ENCODE measurements around the gene MEGF10. TPM values are rescaled to one million over a fixed set of nuclear protein-coding genes. Genes with fewer than 3 reads are reported as not detected.

MEGF10 gene
- total RNA-seq, 2 donors from 2014 or later = not detected

GRCh38 chr5:127435821-127436220, 145.2 kb downstream of the MEGF10 start:
- H3K4me1 Mint-ChIP-seq = no peaks in the 10 kb centered on the region
- DNase-seq = no peak
- H3K27me3 Mint-ChIP-seq = peaks cover 36% of the 10 kb centered on the region
- H3K27ac Mint-ChIP-seq = no peak overlapping the region
- ATAC-seq = no peak
- H3K9me3 ChIP-seq (ENCODE audit: control insufficient read depth, low read length, poor library complexity, severe bottlenecking) = no peaks in the 10 kb centered on the region
- no peaks in the 10 kb centered on the region for H3K36me3 Mint-ChIP-seq (ENCODE audit: low read depth)
- H3K4me3 Mint-ChIP-seq = no peak overlapping the region

DNA sequence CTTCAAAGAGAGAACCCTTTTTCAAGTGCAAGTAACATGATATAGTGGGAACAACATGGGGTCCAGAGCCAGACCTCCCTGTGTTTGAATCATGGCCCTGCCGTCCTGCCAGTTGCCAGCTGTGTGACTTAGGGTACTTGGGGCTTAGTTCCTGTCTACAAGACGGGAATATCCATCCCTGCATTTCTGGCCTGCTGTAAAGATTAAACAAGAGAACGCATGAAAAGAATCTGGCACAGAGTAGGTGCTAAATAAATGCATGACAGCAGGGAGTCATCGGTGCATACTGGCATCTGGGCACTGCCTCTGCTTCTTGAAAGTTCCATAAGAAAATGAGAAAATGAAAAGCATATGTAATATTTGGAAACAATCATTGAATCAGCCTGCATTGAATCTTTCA, 149.0 kb downstream of the MEGF10 start:
- Mint-ChIP-seq H3K4me1 (no peaks in the 10 kb centered on the region), H3K36me3 (ENCODE audit: low read depth) (no peaks in the 10 kb centered on the region), H3K4me3 (no peak overlapping the region), H3K27ac (no peak overlapping the region), H3K27me3 (peaks cover 56% of the 10 kb centered on the region)
- H3K9me3 ChIP-seq (ENCODE audit: control insufficient read depth, low read length, poor library complexity, severe bottlenecking) = no peaks in the 10 kb centered on the region
- ATAC-seq = no peak
- DNase-seq = no peak

- H3K36me3 Mint-ChIP-seq (ENCODE audit: low read depth) = no peaks in the 10 kb centered on the region
- no peak overlapping the region for H3K27ac Mint-ChIP-seq
- H3K27me3 Mint-ChIP-seq = peaks cover 60% of the 10 kb centered on the region
- no peak for ATAC-seq
- no peak for DNase-seq
- no peaks in the 10 kb centered on the region for H3K4me1 Mint-ChIP-seq
- H3K4me3 Mint-ChIP-seq = no peak overlapping the region
- H3K9me3 ChIP-seq (ENCODE audit: control insufficient read depth, low read length, poor library complexity, severe bottlenecking) = no peaks in the 10 kb centered on the region
Measured at GRCh38 chr5:127440831-127441230, 150.2 kb downstream of the MEGF10 start.

DNA sequence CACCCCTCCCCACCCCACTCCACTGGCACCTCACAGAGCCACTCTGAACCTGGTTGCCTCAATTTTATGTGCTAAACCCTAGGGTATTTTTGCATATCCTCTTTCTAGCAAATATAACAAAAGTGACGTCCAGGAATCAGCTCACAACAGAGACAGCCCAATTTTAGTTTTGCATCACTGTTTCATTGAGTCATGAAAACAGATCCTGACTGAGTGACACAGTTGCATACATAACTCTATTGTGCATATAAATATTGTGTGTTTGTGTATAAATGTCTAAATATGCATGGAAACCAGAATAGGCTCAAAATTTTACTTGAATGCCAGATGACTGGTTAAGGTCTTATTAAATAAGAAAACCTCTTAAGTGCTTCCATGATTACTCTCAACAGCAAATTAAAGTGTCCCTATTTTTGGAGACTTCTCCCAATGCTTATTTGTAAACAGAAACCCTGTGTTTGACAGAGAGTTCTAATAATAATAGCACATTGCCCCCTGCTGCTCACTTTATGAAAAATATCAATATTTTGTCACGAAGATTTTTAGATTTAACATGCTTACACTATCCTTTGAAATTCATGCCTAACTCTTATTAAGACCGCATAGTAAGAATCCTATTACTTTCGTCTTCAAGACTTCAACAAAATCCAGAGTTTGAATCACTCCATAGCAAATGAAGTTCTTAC, 151.3 kb downstream of the MEGF10 start:
- H3K27ac Mint-ChIP-seq = no peak overlapping the region
- DNase-seq (no peak), ATAC-seq (no peak)
- H3K27me3 Mint-ChIP-seq = peaks cover 62% of the 10 kb centered on the region
- no peaks in the 10 kb centered on the region for H3K9me3 ChIP-seq (ENCODE audit: control insufficient read depth, low read length, poor library complexity, severe bottlenecking)
- no peak overlapping the region for H3K4me3 Mint-ChIP-seq
- H3K36me3 Mint-ChIP-seq (ENCODE audit: low read depth) = no peaks in the 10 kb centered on the region
- H3K4me1 Mint-ChIP-seq = peaks cover 2% of the 10 kb centered on the region

DNA sequence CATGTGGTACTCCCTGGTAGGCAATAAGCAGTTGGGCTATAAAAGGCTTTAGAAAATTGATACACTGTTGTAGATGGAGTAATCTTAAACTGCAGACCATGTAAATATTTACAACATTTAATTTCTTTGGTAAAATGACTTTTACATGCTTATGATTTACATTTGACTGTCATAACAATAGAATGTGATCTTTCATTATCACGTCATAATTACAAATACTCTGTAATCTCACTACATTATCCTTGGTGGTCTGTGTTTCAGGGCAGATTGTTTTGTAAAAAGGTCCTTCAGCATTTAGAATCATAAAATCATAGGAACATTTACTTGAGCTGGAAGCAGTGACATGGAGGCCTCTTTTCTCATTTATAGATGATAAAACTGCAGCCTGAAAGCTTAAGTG, 153.6 kb downstream of the MEGF10 start:
- Mint-ChIP-seq H3K4me1 (peaks cover 2% of the 10 kb centered on the region), H3K27ac (no peak overlapping the region), H3K4me3 (no peak overlapping the region), H3K36me3 (ENCODE audit: low read depth) (no peaks in the 10 kb centered on the region), H3K27me3 (peaks cover 50% of the 10 kb centered on the region)
- no peak for ATAC-seq
- no peak for DNase-seq
- no peaks in the 10 kb centered on the region for H3K9me3 ChIP-seq (ENCODE audit: control insufficient read depth, low read length, poor library complexity, severe bottlenecking)

DNA sequence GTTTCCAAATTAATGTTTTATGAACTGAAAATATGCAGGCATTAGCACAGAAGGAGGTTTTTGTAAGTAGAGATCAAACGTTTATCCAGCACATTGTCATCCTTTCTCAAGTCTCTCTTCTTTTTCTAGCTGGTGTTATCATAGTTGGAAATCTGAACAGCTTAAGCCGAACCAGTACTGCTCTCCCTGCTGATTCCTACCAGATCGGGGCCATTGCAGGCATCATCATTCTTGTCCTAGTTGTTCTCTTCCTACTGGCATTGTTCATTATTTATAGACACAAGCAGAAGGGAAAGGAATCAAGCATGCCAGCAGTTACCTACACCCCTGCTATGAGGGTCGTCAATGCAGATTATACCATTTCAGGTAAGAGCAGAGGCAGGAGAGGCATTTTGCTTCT, 154.7 kb downstream of the MEGF10 start:
- Mint-ChIP-seq H3K4me3 (no peak overlapping the region), H3K4me1 (peaks cover 2% of the 10 kb centered on the region), H3K27ac (no peak overlapping the region), H3K27me3 (peaks cover 46% of the 10 kb centered on the region), H3K36me3 (ENCODE audit: low read depth) (no peaks in the 10 kb centered on the region)
- no peak for ATAC-seq
- H3K9me3 ChIP-seq (ENCODE audit: control insufficient read depth, low read length, poor library complexity, severe bottlenecking) = no peaks in the 10 kb centered on the region
- no peak for DNase-seq

DNA sequence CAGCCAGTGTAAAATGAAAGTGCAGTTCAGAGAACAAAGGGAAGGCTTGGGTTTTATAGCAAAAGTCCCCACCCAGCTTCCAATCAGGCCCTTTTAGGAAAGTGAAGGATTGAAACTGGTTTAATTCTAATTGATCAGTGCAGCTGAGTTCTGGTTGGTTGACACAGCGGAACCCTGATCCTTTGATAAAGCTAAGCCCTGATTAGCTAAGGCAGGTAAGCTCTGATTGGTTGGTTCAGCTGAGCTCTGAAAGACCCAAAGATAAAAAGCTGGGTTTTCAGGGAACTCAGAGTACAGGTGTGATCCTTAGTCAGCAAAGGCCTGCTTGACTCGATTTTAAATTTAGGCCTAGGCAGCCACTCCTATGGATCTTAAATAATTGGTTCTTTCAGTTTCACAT, 156.0 kb downstream of the MEGF10 start:
- no peak for DNase-seq
- H3K9me3 ChIP-seq (ENCODE audit: control insufficient read depth, low read length, poor library complexity, severe bottlenecking) = no peaks in the 10 kb centered on the region
- Mint-ChIP-seq H3K4me1 (peaks cover 2% of the 10 kb centered on the region), H3K4me3 (no peak overlapping the region), H3K27ac (no peak overlapping the region), H3K36me3 (ENCODE audit: low read depth) (no peaks in the 10 kb centered on the region), H3K27me3 (peaks cover 35% of the 10 kb centered on the region)
- no peak for ATAC-seq

DNA sequence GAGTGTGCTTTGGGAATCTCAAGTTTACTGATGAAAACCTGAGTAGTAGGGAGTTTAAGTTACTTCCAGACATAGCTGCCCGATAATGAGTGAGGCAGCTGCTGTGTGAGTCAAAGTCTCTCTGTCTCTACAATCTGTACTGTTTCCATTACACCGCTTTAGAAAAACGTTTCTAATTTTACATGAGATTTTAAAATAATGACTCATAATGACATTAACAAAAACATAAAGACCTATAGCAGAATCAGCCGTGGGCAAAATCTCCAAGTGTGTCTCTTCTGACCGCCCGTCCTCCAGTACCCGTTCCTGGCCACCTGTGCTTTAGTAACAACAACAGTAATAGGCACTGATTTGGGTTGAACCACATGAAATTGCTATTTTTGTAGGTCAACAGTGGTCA, 157.2 kb downstream of the MEGF10 start:
- ATAC-seq (no peak), DNase-seq (no peak)
- no peaks in the 10 kb centered on the region for H3K9me3 ChIP-seq (ENCODE audit: control insufficient read depth, low read length, poor library complexity, severe bottlenecking)
- no peak overlapping the region for H3K4me3 Mint-ChIP-seq
- no peak overlapping the region for H3K27ac Mint-ChIP-seq
- H3K36me3 Mint-ChIP-seq (ENCODE audit: low read depth) = no peaks in the 10 kb centered on the region
- H3K27me3 Mint-ChIP-seq = peaks cover 38% of the 10 kb centered on the region
- peaks cover 2% of the 10 kb centered on the region for H3K4me1 Mint-ChIP-seq

- H3K36me3 Mint-ChIP-seq (ENCODE audit: low read depth) = no peaks in the 10 kb centered on the region
- peaks cover 50% of the 10 kb centered on the region for H3K27me3 Mint-ChIP-seq
- no peak overlapping the region for H3K4me3 Mint-ChIP-seq
- ATAC-seq (no peak), DNase-seq (no peak)
- H3K9me3 ChIP-seq (ENCODE audit: control insufficient read depth, low read length, poor library complexity, severe bottlenecking) = no peaks in the 10 kb centered on the region
- peaks cover 2% of the 10 kb centered on the region for H3K4me1 Mint-ChIP-seq
- no peak overlapping the region for H3K27ac Mint-ChIP-seq
Measured at GRCh38 chr5:127450046-127450445, 159.4 kb downstream of the MEGF10 start.

GRCh38 chr5:127451096-127451495, 160.5 kb downstream of the MEGF10 start:
- Mint-ChIP-seq H3K4me3 (no peak overlapping the region), H3K4me1 (peaks cover 2% of the 10 kb centered on the region), H3K27ac (no peak overlapping the region), H3K27me3 (peaks cover 44% of the 10 kb centered on the region), H3K36me3 (ENCODE audit: low read depth) (no peaks in the 10 kb centered on the region)
- H3K9me3 ChIP-seq (ENCODE audit: control insufficient read depth, low read length, poor library complexity, severe bottlenecking) = no peaks in the 10 kb centered on the region
- no peak for DNase-seq
- ATAC-seq = no peak

DNA sequence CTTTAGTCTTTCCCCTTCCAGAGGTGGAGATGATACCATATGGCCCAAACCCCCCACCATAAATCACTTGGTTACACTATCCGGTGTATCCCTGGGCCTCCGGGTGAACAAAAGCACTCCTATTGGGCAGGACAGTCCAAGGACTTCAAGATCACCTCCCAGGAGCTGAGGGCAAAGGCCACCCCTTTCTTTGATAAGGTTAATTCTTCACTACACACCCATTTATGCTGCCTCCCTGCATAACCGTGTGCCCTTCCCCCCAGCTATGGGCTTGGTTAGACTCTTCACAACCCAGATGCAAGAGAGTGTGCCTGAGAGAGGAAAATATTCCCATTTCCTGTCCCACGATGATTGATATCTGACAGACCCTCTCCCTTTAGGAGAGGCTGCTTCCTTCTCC, 162.0 kb downstream of the MEGF10 start:
- ATAC-seq = no peak

DNA sequence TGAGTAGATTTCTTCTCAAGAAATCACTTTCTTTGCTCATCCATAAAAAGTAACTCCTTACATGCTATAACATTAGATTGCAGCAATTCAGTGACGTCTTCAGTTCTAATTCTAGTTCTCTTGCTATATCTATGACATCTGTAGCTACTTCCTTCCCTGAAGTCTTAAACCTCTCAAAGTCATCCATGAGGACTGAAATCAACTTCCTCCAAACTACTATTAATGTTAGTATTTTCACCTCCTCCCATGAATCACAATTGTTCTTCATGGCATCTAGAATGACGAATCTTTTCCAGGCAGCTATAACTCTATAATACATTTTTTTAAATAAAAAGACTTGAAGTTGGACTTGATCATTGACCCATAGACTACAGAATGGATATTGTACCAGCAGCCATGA, 180.6 kb downstream of the MEGF10 start:
- Mint-ChIP-seq H3K27ac (no peak overlapping the region), H3K27me3 (peaks cover 30% of the 10 kb centered on the region), H3K36me3 (ENCODE audit: low read depth) (no peaks in the 10 kb centered on the region), H3K4me3 (no peak overlapping the region), H3K4me1 (no peaks in the 10 kb centered on the region)
- H3K9me3 ChIP-seq (ENCODE audit: control insufficient read depth, low read length, poor library complexity, severe bottlenecking) = peaks cover 4% of the 10 kb centered on the region
- ATAC-seq (no peak), DNase-seq (no peak)

More for the DNA sequence above, 162.0 kb downstream of the MEGF10 start:
- Mint-ChIP-seq H3K4me1 (no peaks in the 10 kb centered on the region), H3K4me3 (no peak overlapping the region), H3K27ac (no peak overlapping the region), H3K36me3 (ENCODE audit: low read depth) (no peaks in the 10 kb centered on the region), H3K27me3 (peaks cover 50% of the 10 kb centered on the region)
- no peaks in the 10 kb centered on the region for H3K9me3 ChIP-seq (ENCODE audit: control insufficient read depth, low read length, poor library complexity, severe bottlenecking)
- no peak for DNase-seq

GRCh38 chr5:127472700-127473099, 182.1 kb downstream of the MEGF10 start:
- peaks cover 4% of the 10 kb centered on the region for H3K9me3 ChIP-seq (ENCODE audit: control insufficient read depth, low read length, poor library complexity, severe bottlenecking)
- no peak overlapping the region for H3K27ac Mint-ChIP-seq
- H3K27me3 Mint-ChIP-seq = peaks cover 29% of the 10 kb centered on the region
- H3K4me1 Mint-ChIP-seq = no peaks in the 10 kb centered on the region
- DNase-seq (no peak), ATAC-seq (no peak)
- H3K36me3 Mint-ChIP-seq (ENCODE audit: low read depth) = no peaks in the 10 kb centered on the region
- no peak overlapping the region for H3K4me3 Mint-ChIP-seq

DNA sequence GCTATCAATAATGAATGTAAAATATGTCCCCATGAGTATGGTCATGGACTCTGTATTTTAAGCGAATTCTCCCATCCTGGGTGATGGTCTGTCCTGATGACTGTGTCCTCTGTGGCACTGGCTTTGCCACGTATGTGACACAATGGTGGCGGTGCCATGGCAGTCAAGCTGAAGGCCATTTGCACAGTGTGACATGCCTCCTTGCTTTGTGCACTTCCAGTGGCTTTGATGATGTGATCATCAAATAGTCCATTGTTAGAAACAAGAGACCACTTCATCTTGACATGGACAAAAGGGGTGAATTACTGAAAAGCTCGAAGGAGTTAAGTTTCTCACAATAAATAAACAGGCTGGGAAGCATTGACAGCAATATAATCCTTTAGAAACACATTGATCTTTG, 195.9 kb downstream of the MEGF10 start:
- Mint-ChIP-seq H3K27me3 (peaks cover 36% of the 10 kb centered on the region), H3K27ac (no peak overlapping the region), H3K4me3 (no peak overlapping the region), H3K36me3 (ENCODE audit: low read depth) (no peaks in the 10 kb centered on the region), H3K4me1 (no peaks in the 10 kb centered on the region)
- ATAC-seq (no peak), DNase-seq (no peak)
- H3K9me3 ChIP-seq (ENCODE audit: control insufficient read depth, low read length, poor library complexity, severe bottlenecking) = no peaks in the 10 kb centered on the region
